GM18511 (cell line): ENCODE results near the gene DCK.

ENCODE experiments used
- ATAC-seq: cut with Tn5 transposase; IDR thresholded peaks from one replicate; pipeline ENCODE4 v1.9.1; 2021; ENCODE audit warnings: mild to moderate bottlenecking, moderate library complexity; ENCODE audit not compliant: unreplicated experiment

DCK gene

DNA sequence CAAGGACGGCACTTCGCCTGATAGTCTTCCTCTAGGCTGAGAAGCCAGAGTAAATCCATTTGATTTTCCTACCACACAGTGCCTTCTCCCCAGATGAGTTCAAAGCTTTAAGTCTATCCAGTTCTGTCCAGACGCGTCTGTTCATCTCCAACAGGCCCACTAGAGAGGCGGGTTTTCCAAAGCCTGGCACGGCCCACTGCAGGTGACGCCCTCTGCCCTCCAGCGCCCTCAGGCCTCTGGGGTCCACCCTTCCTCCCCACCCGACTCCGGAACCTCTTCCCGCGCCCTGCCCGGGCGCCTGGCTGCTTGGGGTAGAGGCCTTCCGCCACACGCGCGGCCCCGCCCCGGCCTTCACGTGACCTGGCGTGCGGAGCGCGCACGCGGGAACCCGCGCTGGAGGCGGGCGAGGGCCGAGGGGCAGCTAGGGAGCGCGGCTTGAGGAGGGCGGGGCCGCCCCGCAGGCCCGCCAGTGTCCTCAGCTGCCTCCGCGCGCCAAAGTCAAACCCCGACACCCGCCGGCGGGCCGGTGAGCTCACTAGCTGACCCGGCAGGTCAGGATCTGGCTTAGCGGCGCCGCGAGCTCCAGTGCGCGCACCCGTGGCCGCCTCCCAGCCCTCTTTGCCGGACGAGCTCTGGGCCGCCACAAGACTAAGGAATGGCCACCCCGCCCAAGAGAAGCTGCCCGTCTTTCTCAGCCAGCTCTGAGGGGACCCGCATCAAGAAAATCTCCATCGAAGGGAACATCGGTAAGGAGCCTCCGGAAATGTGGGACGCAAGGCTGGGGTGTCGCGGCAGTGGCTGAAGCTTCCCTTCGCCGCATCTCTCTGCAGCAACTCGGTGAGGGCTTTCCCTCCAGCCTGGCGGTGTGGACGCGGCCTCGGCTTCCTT, at the start of gene DCK:
Gene DCK, plus strand, starts transcription at position 469 of the 888 bp plus-strand sequence. Its CDS starts 187 bp downstream, at position 656.
- peak; percentile 79 for ATAC-seq

DNA sequence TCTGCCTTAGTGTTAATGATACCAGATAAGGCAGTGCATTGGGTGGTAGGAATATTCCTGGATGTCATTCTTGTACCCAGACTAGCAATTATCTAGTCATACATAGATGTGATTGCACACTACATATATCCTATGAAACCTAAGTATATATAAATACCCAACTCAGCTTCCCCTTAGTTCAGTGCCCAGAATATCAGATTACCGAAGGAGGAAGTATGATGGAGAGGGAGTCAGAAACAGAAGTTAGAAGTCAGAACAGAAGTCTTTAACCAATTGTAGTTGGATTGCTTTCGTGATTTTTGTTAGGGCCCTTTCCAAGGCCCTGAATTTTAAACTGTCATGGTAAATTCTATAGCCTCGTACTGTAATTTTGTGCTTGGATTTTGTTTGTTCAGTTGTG, 48.4 kb upstream of the DCK start:
- ATAC-seq = peak; percentile 60

DNA sequence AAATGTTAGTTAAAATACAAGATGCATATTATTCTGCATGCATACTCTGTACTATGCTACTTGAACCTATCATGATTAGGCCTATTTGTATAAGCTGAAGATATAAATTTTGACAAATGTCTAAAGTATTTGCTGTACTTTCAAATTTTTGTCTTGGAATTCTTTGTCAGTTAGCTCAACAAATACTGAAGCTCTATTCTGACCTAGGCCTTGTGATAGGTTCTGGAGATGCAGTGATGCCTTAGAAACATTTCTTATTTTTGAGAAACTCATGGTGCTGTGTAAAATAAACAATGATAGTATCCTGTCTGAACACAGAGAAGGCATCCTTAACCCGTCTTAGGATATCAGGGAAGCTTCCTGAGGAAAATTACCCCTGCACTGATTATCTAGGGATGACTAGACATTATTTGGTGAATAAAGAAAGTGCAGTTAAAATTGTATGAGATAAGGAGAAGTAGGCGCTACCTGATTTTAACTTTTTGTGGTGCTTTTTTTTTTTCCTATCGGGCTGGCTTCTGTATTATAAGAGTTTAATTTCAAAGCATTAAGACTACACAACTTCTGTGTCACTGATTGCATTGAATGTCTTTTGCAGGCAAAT, 47.9 kb upstream of the DCK start:
- ATAC-seq = no peak

DNA sequence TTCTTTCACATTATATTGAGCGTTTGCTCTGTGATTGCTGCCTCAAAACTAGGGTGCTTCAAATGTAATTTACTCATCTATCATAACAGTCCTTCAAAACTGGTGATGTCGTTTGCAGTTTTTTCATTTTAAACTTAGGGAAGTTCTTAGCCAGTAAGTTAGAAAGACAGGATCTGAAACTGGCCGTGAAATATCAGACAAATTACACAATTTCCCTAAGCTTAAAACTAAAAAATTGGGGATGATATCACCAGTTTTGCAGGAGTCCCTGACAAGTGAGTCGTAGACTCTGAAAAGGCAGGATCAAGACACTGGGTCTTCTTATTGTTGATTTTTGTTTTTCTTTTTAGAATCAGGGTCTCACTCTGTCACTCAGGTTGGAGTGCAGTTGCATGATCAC, 46.5 kb upstream of the DCK start:
- ATAC-seq = no peak

DNA sequence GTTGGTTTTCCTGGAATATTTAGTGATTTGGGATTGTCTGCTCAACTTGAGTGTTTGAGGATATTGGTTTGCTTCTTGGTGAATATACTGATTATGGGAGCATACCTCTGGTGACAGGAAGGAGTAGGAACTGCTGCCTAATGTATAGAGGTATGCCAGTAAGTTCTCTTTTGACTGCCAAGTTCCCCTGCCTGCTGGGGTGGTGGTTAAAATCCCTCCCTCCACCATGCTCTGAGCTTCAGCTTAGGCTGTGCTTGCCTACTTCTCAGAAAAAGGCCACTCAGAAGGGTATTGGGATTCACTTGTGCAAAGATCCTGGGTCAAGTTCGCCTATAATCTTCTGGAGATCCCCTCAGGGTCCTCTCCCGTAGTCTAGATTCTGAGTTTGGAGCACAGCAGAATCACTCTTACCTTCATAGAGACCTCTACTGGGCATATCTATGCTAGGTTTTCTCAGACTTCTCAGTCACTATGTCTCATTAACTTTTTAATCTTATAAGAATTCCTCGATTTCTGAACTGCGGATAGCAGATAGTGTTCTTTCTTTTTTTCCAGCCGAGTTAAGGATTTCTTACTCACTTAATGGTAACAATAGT, 44.7 kb upstream of the DCK start:
- ATAC-seq = peak; percentile 53

DNA sequence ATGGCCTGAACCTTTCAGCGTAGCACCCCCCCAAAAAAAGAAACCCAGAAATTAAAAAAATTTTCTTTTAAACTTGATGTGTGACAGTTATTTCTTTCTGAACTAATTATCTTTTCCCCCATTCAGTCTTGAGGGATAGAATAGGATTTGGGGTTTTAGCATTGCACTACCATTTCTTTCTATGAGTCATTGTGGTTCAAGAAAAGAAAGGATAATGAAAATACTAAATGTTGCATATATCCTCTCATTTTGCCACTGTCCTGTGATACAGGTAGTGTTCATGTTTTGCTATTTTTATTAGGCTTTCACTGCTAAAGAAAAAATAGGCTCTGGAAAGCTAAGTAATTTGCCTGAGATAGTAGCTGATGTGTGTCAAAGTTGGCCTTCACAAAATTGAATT, 39.4 kb upstream of the DCK start:
- no peak for ATAC-seq

DNA sequence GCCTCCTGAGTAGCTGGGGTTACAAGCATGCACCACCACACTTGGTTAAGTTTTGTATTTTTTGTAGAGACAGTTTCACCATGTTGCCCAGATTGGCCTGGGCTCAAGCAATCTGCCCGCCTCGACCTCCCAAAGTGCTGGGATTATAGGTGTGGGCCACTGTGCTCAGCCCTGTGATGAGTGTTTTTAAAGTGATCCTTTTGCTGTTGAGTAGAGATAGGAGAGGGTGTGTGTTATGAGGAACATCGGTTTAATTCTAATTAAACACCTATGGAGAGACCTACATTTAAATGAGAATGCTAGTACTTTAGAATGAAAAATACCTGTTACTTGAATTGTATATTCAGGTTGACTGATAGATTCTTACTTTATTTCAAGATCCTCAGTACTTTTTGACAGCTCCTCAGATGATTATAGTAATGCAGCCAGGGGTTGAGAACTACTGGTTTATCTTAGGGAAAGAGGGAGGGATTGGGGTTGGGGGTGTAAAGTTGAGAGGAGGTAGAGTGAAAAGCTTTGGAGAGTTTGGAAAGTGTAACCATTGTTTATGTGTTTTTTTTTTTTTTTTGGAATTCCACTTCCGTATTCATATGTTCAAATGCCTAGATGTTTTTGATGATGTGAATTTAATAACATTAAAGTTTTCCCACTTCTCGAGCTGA, 36.8 kb upstream of the DCK start:
- no peak for ATAC-seq

DNA sequence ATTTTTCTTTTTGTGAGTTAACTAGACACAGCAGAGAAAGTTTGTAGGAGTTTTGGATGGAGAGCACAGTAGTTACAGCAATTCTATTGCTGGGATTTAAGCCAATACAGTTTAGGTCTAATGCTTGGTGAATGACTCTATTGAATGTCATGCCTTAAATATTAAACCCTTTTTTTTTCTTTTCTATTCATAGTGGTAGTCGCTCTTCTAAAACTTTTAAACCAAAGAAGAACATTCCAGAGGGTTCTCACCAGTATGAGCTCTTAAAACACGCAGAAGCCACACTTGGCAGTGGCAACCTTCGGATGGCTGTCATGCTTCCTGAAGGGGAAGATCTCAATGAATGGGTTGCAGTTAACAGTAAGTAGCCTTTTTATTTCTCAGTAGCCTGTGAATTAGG, 34.8 kb upstream of the DCK start:
- ATAC-seq = no peak

DNA sequence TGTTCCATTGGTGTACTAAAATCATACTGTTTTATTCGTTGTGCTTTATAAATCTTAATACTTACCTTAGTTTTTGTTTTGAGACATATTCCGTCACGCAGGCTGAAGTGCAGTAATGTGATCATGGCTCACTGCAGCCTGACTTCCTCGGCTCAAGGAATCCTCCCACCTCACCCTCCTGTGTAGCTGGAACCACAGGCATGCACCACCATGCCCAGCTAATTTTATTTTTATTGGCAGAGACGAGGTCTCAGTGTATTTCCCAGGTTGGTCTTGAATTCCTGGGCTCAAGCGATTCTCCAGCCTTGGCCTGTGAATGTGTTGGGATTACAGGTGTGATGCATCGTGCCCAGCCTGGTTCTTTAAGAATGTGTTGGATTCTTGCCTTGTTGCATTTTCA, 24.4 kb upstream of the DCK start:
- no peak for ATAC-seq

DNA sequence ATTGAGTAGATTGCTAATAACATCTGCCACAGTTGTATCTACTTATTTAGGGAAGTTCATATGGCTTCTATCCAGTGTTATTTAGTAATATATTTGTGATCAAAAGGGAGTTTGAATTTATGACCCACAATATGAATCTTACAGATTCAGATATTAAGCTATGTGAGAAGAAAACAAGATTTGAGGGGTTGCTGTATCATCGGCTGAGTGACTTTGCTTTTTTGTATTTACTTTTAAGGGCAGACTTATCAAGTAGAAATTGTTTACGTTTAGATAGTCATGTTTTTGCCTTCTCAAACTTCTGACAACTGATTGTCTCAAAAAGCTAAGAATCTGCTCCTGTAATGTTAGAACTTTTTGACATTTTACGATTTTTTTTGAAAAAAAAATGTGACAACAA, 17.2 kb upstream of the DCK start:
- ATAC-seq = no peak

DNA sequence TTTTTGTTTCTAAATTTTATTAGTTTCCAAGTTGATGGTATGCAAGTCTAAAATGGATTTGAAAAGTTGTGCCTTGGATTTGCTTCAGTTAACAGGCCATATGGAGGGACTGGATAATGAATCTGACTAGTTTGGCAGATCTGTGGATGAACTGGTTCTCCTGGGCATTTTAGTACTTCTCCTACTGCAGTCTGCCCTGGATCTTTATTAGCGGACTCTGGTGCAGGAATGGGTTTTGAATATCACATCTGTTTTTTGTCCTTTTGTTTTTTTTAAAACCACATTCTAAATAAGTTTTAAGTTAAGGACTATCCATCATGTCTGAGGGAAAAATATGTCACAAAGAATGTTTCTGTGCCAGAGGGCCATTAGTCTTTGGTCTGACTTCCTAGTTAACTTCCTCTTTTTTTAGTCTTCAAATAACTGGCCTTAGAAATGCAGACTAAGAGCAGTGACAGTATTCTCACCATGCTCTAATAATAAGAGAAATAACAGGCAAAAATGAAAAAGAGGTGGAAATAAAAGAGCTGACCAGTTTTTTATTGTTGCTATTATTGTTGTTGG, 13.9 kb upstream of the DCK start:
- ATAC-seq = peak; percentile 86

DNA sequence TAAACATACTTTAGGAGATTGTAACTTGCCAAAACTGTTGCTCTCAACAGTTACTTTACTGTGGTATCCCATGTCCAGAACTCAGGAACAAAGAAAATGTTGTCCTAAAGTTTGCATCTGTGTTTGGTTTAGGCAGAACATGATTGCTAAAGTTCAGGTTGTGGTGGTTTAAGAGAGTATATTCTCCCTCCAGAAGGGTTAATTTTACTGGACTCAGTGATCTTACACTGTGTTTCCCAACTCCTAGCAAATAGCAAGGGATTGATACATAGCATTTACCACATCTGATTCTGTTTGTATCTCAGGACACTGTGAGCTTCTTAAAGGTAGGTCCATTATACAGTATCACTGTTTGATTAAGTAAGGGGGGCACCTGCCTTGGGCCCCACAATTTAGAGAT, 13.3 kb upstream of the DCK start:
- no peak for ATAC-seq

DNA sequence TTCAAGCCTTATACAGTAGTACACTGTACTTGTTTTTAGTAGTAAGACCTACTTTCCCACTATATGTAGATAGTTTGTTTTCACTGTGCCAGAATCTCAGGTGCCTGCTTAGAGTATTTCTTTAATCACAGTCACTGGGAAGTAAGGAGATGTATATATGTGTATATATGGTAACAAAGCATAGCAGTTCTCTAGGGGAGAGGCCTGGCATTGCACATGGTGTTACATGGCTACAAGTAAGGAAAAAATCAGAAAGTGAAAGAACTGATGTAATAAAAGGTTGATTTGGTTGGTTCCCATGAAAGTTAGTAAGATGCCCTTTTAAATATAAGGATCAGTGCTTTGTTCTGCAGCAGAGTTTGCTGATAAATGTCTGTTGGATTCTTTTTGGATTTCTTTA, 9.3 kb upstream of the DCK start:
- no peak for ATAC-seq

DNA sequence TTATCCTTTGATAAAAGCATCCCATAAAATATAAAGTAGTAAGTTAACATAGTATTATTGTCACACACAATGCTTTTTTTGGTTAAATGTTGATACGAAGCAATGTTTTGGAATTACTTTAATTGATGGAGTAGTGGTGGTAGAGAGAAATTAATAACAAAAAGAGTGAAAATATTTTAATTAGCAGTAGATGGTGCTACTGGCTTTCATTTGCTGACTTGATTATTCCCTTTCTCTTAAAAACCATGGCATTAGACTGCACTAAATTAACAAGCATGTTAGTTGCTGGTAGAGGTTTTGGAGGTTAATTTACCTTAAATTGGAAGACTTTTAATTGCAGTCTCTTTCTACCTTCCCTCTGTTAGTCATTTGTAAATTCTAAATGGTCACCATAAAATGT, 8.9 kb upstream of the DCK start:
- ATAC-seq = no peak

DNA sequence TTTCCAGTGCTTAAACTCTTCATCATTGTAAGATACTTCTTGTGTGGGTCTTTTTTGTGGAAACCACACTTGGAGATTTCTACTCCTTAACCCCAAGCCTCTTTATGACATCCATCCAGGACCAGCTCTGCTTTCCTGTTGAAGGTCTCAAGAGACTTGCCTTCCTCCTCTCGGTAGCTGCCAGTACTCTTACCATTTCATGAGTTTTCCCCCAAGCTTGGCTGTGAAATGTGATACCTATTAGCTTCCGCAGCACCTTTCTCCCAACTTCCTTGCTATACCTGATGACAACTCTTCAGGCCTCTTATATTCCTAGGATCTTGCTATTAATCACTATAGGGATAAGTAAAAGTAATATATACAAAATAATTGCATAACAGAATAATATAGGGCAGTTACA, 1.9 kb upstream of the DCK start:
- ATAC-seq = no peak

DNA sequence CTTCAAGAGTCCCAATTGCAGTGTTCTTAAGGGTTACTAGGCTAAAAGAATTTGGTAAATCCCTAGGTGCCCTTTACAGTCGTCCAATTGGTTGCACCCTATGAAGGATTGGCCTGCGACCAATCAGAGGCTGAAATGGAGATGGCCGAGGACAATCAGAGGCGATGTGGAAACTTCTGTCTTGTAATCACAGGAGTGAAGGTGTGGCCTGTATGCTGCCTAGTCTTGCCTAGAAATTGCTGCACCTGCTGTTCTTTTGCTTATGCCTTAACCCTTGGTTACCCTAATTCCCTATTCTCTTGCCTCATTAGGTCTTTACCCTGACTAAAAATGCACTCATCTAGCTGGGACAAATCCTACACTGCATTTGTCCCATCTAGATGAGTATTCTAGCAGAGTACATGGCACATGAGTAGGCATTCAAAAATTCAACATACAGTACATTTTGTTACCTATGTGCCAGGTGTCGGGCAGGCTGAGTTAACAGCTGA, 1.0 kb upstream of the DCK start:
- no peak for ATAC-seq

DNA sequence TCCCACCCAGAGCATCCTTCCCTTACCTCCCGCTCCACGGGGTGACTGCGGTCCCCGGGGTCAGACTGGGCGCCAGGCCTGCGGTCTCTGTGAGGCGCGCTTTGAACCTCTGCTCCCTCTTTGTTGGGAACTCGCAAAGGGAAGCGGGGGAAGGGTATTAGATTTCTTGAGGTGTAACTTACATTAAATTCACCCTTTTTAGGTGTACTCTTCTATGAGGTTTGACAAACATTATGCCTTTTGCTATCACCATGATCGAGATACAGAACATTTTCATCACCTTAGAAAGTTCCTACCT, 569 bp downstream of the DCK start:
- no peak for ATAC-seq

DNA sequence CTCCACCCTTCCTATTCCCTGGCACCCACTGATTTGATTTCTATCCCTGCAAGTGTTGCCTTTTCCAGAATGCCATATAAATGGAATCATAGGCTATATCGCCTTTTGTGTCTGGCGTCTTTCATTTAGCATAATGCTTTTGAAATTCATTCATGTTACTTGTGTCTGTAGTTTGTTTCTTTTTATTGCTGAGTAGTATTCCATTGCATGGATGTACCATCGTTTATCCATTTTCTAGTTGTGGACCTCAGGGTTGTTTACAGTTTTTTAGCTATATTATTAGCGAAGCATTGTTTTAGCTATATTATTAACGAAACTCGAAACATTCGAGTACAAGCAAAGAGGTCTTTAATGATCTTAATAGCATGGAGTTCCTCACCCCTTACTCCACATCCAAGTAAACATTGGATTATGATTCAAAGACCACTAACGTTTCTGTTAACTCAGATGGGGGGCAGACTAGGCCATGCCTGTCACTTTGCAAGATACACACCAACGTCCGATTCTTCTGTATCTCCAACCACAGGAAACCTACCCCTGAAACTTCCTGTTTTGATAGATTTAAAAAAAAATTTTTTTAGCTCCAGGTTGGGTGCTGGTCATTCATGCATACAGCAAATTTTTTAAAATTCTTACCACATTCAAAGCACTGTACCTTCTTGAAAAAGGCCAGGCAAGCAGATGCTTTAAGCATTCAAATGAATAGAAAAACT, 1.1 kb downstream of the DCK start:
- ATAC-seq = peak; percentile 44

DNA sequence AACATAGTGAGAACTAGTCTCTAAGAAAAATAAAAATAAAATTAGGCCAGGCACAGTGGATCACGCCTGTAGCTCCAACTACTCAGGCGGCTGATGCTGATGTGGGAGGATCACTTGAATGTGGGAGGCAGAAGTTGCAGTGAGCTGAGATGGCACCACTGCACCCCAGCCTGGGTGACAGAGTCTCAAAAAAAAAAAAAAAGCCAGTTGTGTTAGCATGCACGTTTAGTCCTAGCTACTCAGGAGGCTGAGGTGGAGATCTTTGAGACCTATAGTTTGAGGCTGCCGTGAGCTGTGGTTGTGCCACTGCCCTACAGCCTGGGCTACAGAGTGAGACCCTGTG, 2.5 kb downstream of the DCK start:
- ATAC-seq = no peak

DNA sequence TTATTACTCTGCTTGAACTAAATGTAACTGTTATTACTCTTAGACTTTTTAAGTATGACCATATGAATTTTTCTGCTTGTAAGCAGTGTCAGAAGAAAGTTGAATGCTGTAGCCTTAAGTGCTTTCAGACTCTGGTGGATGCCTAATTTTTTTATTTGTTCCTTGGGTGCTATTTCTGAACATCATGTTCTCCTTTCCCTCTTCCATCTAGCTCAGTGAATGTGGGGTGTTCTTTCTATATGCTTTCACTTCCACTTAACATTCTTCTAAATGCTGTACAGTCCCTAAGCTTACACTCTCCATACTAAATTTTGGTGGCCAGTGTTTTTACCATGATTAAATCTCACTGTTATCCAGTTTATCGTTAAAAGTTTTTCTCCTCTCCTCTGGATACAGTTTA, 3.6 kb downstream of the DCK start:
- no peak for ATAC-seq

DNA sequence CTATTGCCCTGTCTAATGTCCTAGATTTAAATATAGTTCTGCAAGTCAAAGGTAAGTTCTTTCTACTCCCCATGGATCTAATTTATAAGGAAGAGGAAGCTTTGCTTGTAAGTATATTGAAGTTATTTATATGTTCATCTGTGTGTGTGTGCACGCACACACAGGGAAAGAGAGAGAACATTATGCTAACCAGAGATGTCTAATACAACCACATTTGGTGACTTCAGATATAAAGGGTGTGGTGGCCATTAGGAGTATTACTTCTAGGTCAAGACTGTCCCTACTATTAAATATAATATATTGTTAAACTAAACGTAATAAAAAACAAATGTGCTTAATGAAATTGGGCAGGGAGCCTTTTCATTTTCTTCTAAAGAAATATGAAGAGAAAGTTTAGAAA, 4.1 kb downstream of the DCK start:
- ATAC-seq = no peak
